ENCODE measurements around the gene SRL.

GRCh38 chr16:4166821-4167220, 75.1 kb downstream of the SRL start:
- TF ChIP-seq CTCF (IDR thresholded peaks at IDR 0.05 in 4 of 5, conservative IDR thresholded peaks at IDR 0.05 in 1 of 5) (no peak), POLR2A (IDR thresholded peaks at IDR 0.05) (no peak)
